Astrocyte (in vitro differentiated cells and primary cell): ENCODE data around the gene COL16A1.

Experiments used
- CTCF ChIP-seq: IDR thresholded peaks from 2 replicates; pipeline ENCODE4 v1.5.1; 2011; ENCODE audit warnings: low read depth, mild to moderate bottlenecking, inconsistent platforms, low read length, moderate library complexity; ENCODE audit not compliant: insufficient read depth
- EZH2 ChIP-seq: IDR thresholded peaks from 2 replicates; pipeline ENCODE4 v1.6.1; 2012; ENCODE audit warnings: mild to moderate bottlenecking, low read length, inconsistent platforms; ENCODE audit not compliant: insufficient read depth

DNA sequence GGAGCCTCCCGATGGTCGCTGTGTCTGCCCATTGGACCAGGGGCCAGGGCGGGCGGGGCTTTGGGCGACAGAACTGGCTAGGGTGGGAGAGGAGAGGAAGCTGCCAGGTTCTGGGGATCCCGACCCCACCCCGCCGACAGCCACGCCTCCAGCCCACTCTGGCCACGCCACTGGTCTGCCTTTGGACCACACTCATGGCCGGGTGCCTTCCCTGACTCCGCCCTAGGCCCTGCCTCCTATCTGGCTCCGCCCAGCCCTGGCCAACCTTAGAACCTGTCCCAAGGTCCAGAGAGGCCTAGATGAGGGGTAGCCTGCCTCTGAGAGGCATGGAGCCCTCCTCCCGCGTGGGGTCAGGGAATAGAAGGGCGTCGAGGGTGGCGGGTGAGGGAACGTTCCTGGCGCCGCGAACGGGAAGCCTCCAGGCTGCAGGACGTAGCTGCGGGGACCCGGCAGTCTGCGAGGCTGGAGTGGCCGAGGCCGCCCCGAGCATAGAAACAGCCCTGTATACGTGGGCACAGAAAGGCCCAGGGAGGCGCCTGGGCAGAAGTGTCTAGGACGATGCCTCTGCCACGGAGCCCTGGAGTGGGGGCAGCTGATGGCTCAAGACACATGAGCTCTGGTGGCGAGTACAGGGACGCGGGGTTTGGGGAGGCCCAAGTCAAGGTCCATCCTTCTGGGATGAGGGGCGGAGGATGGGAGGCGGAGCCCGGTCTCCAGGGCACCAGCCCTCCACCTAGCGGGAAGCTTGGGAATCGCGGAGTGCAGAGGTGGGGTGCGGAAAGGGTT lies 11.5 kb upstream of the COL16A1 start:
- TF ChIP-seq CTCF (peak; percentile 81), EZH2 (no peak)
